H1 (cell line): ENCODE data around the gene VEGFC. TPM values are rescaled to one million over a fixed set of nuclear protein-coding genes. Genes with fewer than 3 reads are reported as not detected.

Experiments
- CTCF ChIA-PET: fragments of 300-600 bp; sonication (Branson Sonifier 250); formaldehyde crosslinking; loops from one replicate; lab custom pipeline; 2021; ENCODE audit not compliant: partially characterized antibody; lab: Charles Lee
- POLR2A ChIA-PET: fragments of 300-600 bp; sonication (Branson Sonifier 250); formaldehyde crosslinking; loops from one replicate; lab custom pipeline; 2021; ENCODE audit warnings: inconsistent platforms; ENCODE audit not compliant: partially characterized antibody; lab: Charles Lee
- DNase-seq, 2 experiments: peaks; one replicate each; pipeline versions ENCODE4 v3.0.0 to v3.0.0-alpha.2; 2010 to 2022; ENCODE audit warnings: low spot score in 2 of 2, low read depth in 1 of 2, mixed read lengths in 1 of 2
- FAIRE-seq: peaks from 2 replicates; lab custom pipeline; 2011; peaks lifted over from hg19 to GRCh38; lab: Jason Lieb, UNC
- H2AFZ ChIP-seq: 2 replicates; pipeline ENCODE4 v1.8.1; 2012; ENCODE audit warnings: low read length, inconsistent platforms
- H2AK5ac ChIP-seq: 2 replicates; pipeline ENCODE4 v1.6.1; 2013; ENCODE audit warnings: low read depth, low read length
- H2BK120ac ChIP-seq: replicated peaks from 2 replicates; pipeline ENCODE3; 2013; ENCODE audit warnings: low read depth, low read length, inconsistent platforms
- H2BK12ac ChIP-seq: 2 replicates; pipeline ENCODE4 v1.6.1; 2013; ENCODE audit warnings: low read depth, low read length
- H2BK15ac ChIP-seq: 2 replicates; pipeline ENCODE4 v1.6.1; 2013; ENCODE audit warnings: low read length
- H2BK20ac ChIP-seq: 2 replicates; pipeline ENCODE4 v1.6.1; 2013; ENCODE audit warnings: low read length
- H2BK5ac ChIP-seq: 2 replicates; pipeline ENCODE4 v1.6.1; 2013; ENCODE audit warnings: low read depth, low read length
- H3K14ac ChIP-seq: 2 replicates; pipeline ENCODE4 v1.6.1; 2013; ENCODE audit warnings: inconsistent platforms; ENCODE audit not compliant: insufficient read length
- H3K18ac ChIP-seq: 2 replicates; pipeline ENCODE4 v1.6.1; 2013; ENCODE audit warnings: low read length; ENCODE audit errors: extremely low read depth
- H3K23ac ChIP-seq: 2 replicates; pipeline ENCODE4 v1.6.1; 2013; ENCODE audit warnings: inconsistent platforms; ENCODE audit not compliant: insufficient read length
- H3K23me2 ChIP-seq: 2 replicates; pipeline ENCODE4 v1.6.1; 2013; ENCODE audit warnings: low read depth, low read length
- H3K27ac ChIP-seq: 2 replicates; pipeline ENCODE4 v1.6.1; 2011; ENCODE audit warnings: low read depth, low read length, inconsistent platforms
- H3K27me3 ChIP-seq, 4 experiments: replicated peaks in 1 of 4; 1 replicate in 1 of 4; 2 replicates in 3 of 4; pipeline versions ENCODE4 v1.6.1 to v1.8.1; 2011 to 2013; ENCODE audit warnings: low read length in 3 of 4, mild to moderate bottlenecking in 3 of 4, inconsistent platforms in 2 of 4, mixed read lengths in 2 of 4, moderate library complexity in 1 of 4; ENCODE audit not compliant: control insufficient read depth in 3 of 4, insufficient read depth in 3 of 4; ENCODE audit errors: extremely low read depth in 1 of 4
- H3K36me3 ChIP-seq, 4 experiments: 2 replicates each; pipeline versions ENCODE4 v1.6.1 to v1.8.1; 2011 to 2013; ENCODE audit warnings: mild to moderate bottlenecking in 4 of 4, low read length in 3 of 4, moderate library complexity in 2 of 4, control low read depth in 1 of 4, inconsistent platforms in 1 of 4; ENCODE audit not compliant: insufficient read depth in 4 of 4, control insufficient read depth in 2 of 4
- H3K4ac ChIP-seq: replicated peaks from 2 replicates; pipeline ENCODE3; 2013; ENCODE audit warnings: low read length, low read depth, mixed read lengths, inconsistent platforms; ENCODE audit not compliant: insufficient read length
- H3K4me1 ChIP-seq, 4 experiments: replicated peaks in 1 of 4; 1 replicate in 1 of 4; 2 replicates in 3 of 4; pipeline versions ENCODE4 v1.6.1 to v1.8.1; 2011 to 2013; ENCODE audit warnings: low read length in 3 of 4, inconsistent platforms in 2 of 4, mixed read lengths in 1 of 4; ENCODE audit not compliant: insufficient read depth in 4 of 4, control insufficient read depth in 3 of 4
- H3K4me2 ChIP-seq, 2 experiments: 2 replicates each; pipeline versions ENCODE4 v1.6.1 to v1.8.1; 2011 to 2013; ENCODE audit warnings: low read depth in 2 of 2, low read length in 2 of 2, control low read depth in 1 of 2, inconsistent platforms in 1 of 2, mild to moderate bottlenecking in 1 of 2; ENCODE audit not compliant: insufficient read depth in 1 of 2
- H3K4me3 ChIP-seq, 4 experiments: fragments of 200-600, 300-600 bp in 1 of 4; sonication (generic), shearing (Covaris generic), sonication (Bioruptor Twin) in 1 of 4; 2 replicates each; pipeline versions ENCODE4 v1.5.1 to v1.8.1; 2011 to 2016; ENCODE audit warnings: low read length in 4 of 4, low read depth in 3 of 4, control low read depth in 2 of 4, inconsistent platforms in 2 of 4, mild to moderate bottlenecking in 2 of 4, mixed read lengths in 1 of 4, moderate library complexity in 1 of 4; ENCODE audit not compliant: insufficient read depth in 2 of 4; ENCODE audit errors: extremely low read depth in 1 of 4
- H3K56ac ChIP-seq: replicated peaks from 2 replicates; pipeline ENCODE3; 2013; ENCODE audit warnings: low read depth, mild to moderate bottlenecking, mixed read lengths, low read length, inconsistent platforms; ENCODE audit not compliant: insufficient read length
- H3K79me1 ChIP-seq: 2 replicates; pipeline ENCODE4 v1.6.1; 2013; ENCODE audit warnings: low read depth, low read length, control low read depth
- H3K79me2 ChIP-seq, 2 experiments: 2 replicates each; pipeline versions ENCODE4 v1.6.1 to v1.8.1; 2012 to 2013; ENCODE audit warnings: low read length in 2 of 2, mild to moderate bottlenecking in 2 of 2, inconsistent platforms in 1 of 2; ENCODE audit not compliant: insufficient read depth in 2 of 2, control insufficient read depth in 1 of 2
- H3K9ac ChIP-seq, 4 experiments: replicated peaks in 1 of 4; 1 replicate in 1 of 4; 2 replicates in 3 of 4; pipeline versions ENCODE4 v1.6.1 to v1.8.1; 2011 to 2013; ENCODE audit warnings: low read depth in 3 of 4, low read length in 3 of 4, control low read depth in 2 of 4, mild to moderate bottlenecking in 2 of 4, moderate library complexity in 2 of 4, inconsistent platforms in 1 of 4; ENCODE audit errors: extremely low read depth in 1 of 4
- H3K9me3 ChIP-seq, 2 experiments: 2 replicates each; pipeline versions ENCODE4 v1.6.1 to v1.8.1; 2012 to 2013; ENCODE audit warnings: mild to moderate bottlenecking in 2 of 2, moderate library complexity in 2 of 2, control low read depth in 1 of 2, inconsistent platforms in 1 of 2, low read depth in 1 of 2, low read length in 1 of 2, mixed read lengths in 1 of 2; ENCODE audit not compliant: insufficient read depth in 2 of 2
- H4K20me1 ChIP-seq, 2 experiments: replicated peaks in 1 of 2; 2 replicates each; pipeline versions ENCODE3 to v1.8.1; 2011 to 2013; ENCODE audit warnings: inconsistent platforms in 2 of 2, low read length in 2 of 2, mild to moderate bottlenecking in 1 of 2; ENCODE audit not compliant: insufficient read depth in 2 of 2, control insufficient read depth in 1 of 2
- H4K5ac ChIP-seq: 2 replicates; pipeline ENCODE4 v1.6.1; 2013; ENCODE audit warnings: low read length, low read depth, mixed read lengths, inconsistent platforms; ENCODE audit not compliant: insufficient read length
- H4K8ac ChIP-seq: 2 replicates; pipeline ENCODE4 v1.8.0; 2013; ENCODE audit warnings: mild to moderate bottlenecking, moderate library complexity, low read length, inconsistent platforms; ENCODE audit not compliant: insufficient read depth; ENCODE audit errors: extremely low read depth
- H4K91ac ChIP-seq: replicated peaks from 2 replicates; pipeline ENCODE3; 2013; ENCODE audit warnings: low read length, mixed read lengths, inconsistent platforms; ENCODE audit not compliant: insufficient read length
- MAFK ChIP-seq: IDR thresholded peaks from 2 replicates; pipeline ENCODE4 v1.6.1; 2012; ENCODE audit warnings: low read depth, mild to moderate bottlenecking, improper control_type of control experiment, low read length
- SP4 ChIP-seq: IDR thresholded peaks from 2 replicates; pipeline ENCODE4 v1.6.1; 2012; ENCODE audit warnings: low read length, inconsistent platforms
- WGBS, 2 experiments: shearing (Covaris generic) in 1 of 2; methylation state at CpG; one replicate each; pipeline versions ENCODE4 v1.1.6 to v1.1.7; 2013 to 2015; ENCODE audit warnings: low lambda C conversion rate in 2 of 2, mixed read lengths in 2 of 2, inconsistent platforms in 1 of 2, low coverage in 1 of 2, missing lambda C conversion rate in 1 of 2; ENCODE audit not compliant: insufficient replicate concordance in 2 of 2, insufficient coverage in 1 of 2, insufficient read length in 1 of 2; ENCODE audit errors: extremely low coverage in 1 of 2, missing lambda C conversion rate in 1 of 2; 5-methylcytosine and 5-hydroxymethylcytosine counted together
- polyA plus RNA-seq, 7 experiments: library from polyadenylated mRNA; depleted of rRNA in 3 of 7; stranded (reverse) in 5 of 7; unstranded in 2 of 7; fragments of >200 nt in 5 of 7; fragments of 200-250 nt in 2 of 7; gene quantifications; 1 replicate in 5 of 7; 2 replicates in 1 of 7; 4 replicates in 1 of 7; pipeline versions ENCODE4 v1.2.1 to v1.2.3, GENCODE V29; 2011 to 2013; ENCODE audit warnings: missing spikeins in 2 of 7, mixed read lengths in 2 of 7
- total RNA-seq: library from RNA; stranded (reverse); fragmentation: NEBNext Ultra II Directional; extraction: Animal tissue kit (Norgen Biotek cat#: 25700); gene quantifications from 2 replicates; pipeline ENCODE4 v1.2.1, GENCODE V29; 2021

VEGFC gene
- total and polyA plus RNA-seq, 2 of the 8 experiments (the other 6 are each of a cell fraction or from before 2014, with no cell fraction given) = 0.53 to 1.4 TPM

DNA sequence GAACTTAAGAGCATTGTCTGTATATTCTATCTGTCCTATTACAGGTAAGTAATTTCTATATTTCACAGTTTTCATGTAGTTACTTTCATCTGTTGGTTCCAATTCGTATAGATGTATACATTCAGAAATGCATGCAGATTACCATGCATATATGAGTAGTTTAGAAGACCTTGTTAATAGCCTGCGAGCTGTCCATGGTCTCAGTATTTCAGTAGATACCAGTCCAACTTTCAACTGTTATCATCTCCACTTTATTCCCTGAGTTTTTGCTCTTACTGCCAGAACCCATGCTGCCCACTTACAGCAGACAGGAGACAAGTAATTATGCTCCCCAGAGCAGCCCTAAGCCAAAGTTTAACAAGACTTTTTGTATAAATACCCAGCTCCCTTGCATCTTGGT lies 37.7 kb downstream of the VEGFC start:
- H2AK5ac ChIP-seq = no peak overlapping the region
- no peak overlapping the region for H2BK12ac ChIP-seq
- WGBS, 2 experiments = 90% methylated on average over 2 of the region's 2 CpGs; no CpG with 5 or more reads in 1 of the 2 experiments
- H3K56ac ChIP-seq = no peak overlapping the region
- H3K36me3 ChIP-seq = no peaks in the 10 kb centered on the region
- DNase-seq (no peak), FAIRE-seq (no peak)
- H3K4me3 ChIP-seq = no peak overlapping the region
- H4K5ac ChIP-seq = no peak overlapping the region
- H3K79me1 ChIP-seq = no peaks in the 10 kb centered on the region
- no peaks in the 10 kb centered on the region for H4K20me1 ChIP-seq
- H4K8ac ChIP-seq = no peak overlapping the region
- H2BK20ac ChIP-seq = no peak overlapping the region
- no peak overlapping the region for H2BK5ac ChIP-seq
- no peaks in the 10 kb centered on the region for H3K23me2 ChIP-seq
- no peak overlapping the region for H3K9ac ChIP-seq
- H3K23ac ChIP-seq = no peak overlapping the region
- H2AFZ ChIP-seq = no peak overlapping the region
- no peak overlapping the region for H3K4me2 ChIP-seq
- no peaks in the 10 kb centered on the region for H3K9me3 ChIP-seq
- no peak overlapping the region for H3K27ac ChIP-seq
- ChIA-PET CTCF (no interaction called here), POLR2A (no interaction called here)
- no peak overlapping the region for H3K4ac ChIP-seq
- H3K18ac ChIP-seq = no peak overlapping the region
- H3K79me2 ChIP-seq = no peaks in the 10 kb centered on the region
- no peak overlapping the region for H2BK120ac ChIP-seq
- H3K14ac ChIP-seq = no peak overlapping the region
- H3K27me3 ChIP-seq = no peaks in the 10 kb centered on the region
- no peak overlapping the region for H2BK15ac ChIP-seq
- H4K91ac ChIP-seq = no peak overlapping the region
- H3K4me1 ChIP-seq = no peaks in the 10 kb centered on the region
- no peak for TF ChIP-seq SP4
- TF ChIP-seq MAFK = no peak
